K562 (cell line): ENCODE results near the gene HOXB1. TPM values are rescaled to one million over a fixed set of nuclear protein-coding genes. Genes with fewer than 3 reads are reported as not detected.

ENCODE experiments used
- BCOR ChIP-seq: fragments of 450-650 bp; IDR thresholded peaks from 2 replicates; pipeline ENCODE4 v1.6.1; 2016
- JUNB ChIP-seq: fragments of 450-650 bp; formaldehyde crosslinking; conservative IDR thresholded peaks from 2 replicates; pipeline ENCODE4 v1.4.0; 2020; ENCODE audit warnings: mild to moderate bottlenecking
- SFPQ ChIP-seq: fragments of 200-400 bp; formaldehyde crosslinking; IDR thresholded peaks from 2 replicates; pipeline ENCODE4 v1.6.1; 2017; ENCODE audit warnings: mild to moderate bottlenecking, low read depth, low read length, moderate library complexity
- SIX5 ChIP-seq, 2 experiments: IDR thresholded peaks; 2 replicates each; pipeline ENCODE4 v1.6.1; 2011; ENCODE audit warnings: low read length in 2 of 2, borderline replicate concordance in 1 of 2, low read depth in 1 of 2, mild to moderate bottlenecking in 1 of 2, moderate library complexity in 1 of 2; ENCODE audit not compliant: insufficient read depth in 1 of 2
- ZNF318 ChIP-seq, 2 experiments: fragments of 450-650 bp; IDR thresholded peaks; 2 replicates each; pipeline ENCODE4 v1.6.1; 2016; ENCODE audit warnings: mild to moderate bottlenecking in 2 of 2, borderline replicate concordance in 1 of 2, low read depth in 1 of 2, moderate library complexity in 1 of 2
- polyA plus RNA-seq, 8 experiments: library from polyadenylated mRNA; depleted of rRNA in 4 of 8; stranded (reverse) in 5 of 8; unstranded in 3 of 8; fragments of >200 nt; fragmentation: Nextera tagmentation in 2 of 8; fragmentation: Illumina TruSeq in 1 of 8; extraction: Ambion mirVana in 2 of 8; extraction: Trizol in 1 of 8; gene quantifications; 2 replicates each; pipeline versions ENCODE4 v1.2.1 to v1.2.3, GENCODE V29; 2011 to 2014; ENCODE audit warnings: inconsistent platforms in 1 of 8, missing spikeins in 1 of 8
- total RNA-seq, 7 experiments: library from RNA; depleted of rRNA in 6 of 7; stranded (reverse); fragments of >200 nt in 6 of 7; fragmentation: Illumina TruSeq in 2 of 7; extraction: Trizol in 2 of 7; gene quantifications; 2 replicates each; pipeline versions ENCODE4 v1.2.1 to v1.2.3, GENCODE V29; 2011 to 2021; ENCODE audit warnings: low replicate concordance in 1 of 7
- TF ChIP-seq, protein P1 (sequence below), 2 experiments: fragments of 450-650 bp; formaldehyde crosslinking in 1 of 2; IDR thresholded peaks; 2 replicates each; pipeline versions ENCODE4 v1.4.0 to v1.6.1; 2014 to 2020; ENCODE audit warnings: mild to moderate bottlenecking in 2 of 2, borderline replicate concordance in 1 of 2, low read depth in 1 of 2

The HOXB1 gene
- total and polyA plus RNA-seq, 9 of the 15 experiments (the other 6 are each of a cell fraction or from before 2014, with no cell fraction given), result 0.04 TPM; not detected in 8

DNA sequence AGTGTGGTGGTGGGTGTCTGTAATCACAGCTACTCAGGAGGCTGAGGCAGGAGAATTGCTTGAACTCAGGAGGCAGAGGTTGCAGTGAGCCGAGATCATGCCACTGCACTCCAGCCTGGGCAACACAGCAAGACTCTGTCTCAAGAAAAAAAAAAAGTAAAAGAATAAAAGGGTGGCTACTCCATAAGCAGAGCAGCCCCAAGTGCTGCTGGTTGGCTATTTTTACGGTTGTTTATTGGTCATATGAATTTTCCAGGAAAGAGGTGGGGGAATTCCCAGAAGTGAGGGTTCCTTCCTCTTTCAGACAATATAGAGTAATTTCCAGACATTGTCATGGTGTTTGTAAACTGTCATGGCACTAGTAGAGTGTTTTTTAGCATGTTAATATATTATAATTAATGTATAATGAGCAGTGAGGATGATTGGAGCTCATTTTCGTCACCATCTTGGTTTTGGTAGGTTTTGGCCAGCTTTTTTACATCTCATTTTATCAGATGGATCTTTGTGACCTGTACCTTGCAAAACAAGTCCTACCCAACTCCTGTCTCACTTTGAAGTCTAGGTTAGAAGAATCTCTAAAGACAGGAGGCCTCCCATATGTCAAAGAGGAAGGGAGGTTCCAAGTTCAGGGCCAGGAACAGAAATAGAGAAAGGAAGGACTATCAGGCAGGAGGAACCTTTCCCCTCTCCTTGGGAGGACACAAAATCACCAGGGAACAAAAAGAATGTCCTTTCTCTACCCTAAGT lies 39.1 kb downstream of the HOXB1 start (continued):
- TF ChIP-seq, protein P1, sequence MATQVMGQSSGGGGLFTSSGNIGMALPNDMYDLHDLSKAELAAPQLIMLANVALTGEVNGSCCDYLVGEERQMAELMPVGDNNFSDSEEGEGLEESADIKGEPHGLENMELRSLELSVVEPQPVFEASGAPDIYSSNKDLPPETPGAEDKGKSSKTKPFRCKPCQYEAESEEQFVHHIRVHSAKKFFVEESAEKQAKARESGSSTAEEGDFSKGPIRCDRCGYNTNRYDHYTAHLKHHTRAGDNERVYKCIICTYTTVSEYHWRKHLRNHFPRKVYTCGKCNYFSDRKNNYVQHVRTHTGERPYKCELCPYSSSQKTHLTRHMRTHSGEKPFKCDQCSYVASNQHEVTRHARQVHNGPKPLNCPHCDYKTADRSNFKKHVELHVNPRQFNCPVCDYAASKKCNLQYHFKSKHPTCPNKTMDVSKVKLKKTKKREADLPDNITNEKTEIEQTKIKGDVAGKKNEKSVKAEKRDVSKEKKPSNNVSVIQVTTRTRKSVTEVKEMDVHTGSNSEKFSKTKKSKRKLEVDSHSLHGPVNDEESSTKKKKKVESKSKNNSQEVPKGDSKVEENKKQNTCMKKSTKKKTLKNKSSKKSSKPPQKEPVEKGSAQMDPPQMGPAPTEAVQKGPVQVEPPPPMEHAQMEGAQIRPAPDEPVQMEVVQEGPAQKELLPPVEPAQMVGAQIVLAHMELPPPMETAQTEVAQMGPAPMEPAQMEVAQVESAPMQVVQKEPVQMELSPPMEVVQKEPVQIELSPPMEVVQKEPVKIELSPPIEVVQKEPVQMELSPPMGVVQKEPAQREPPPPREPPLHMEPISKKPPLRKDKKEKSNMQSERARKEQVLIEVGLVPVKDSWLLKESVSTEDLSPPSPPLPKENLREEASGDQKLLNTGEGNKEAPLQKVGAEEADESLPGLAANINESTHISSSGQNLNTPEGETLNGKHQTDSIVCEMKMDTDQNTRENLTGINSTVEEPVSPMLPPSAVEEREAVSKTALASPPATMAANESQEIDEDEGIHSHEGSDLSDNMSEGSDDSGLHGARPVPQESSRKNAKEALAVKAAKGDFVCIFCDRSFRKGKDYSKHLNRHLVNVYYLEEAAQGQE (IDR thresholded peaks at IDR 0.05; ENCODE audit: borderline replicate concordance), result 0 out of 2 replicates have a peak, but pooled peaks have one; percentile 1
- TF ChIP-seq, protein P1 (CRISPR knock-in tag; IDR thresholded peaks at IDR 0.05; ENCODE audit: low read depth), result no peak
- TF ChIP-seq JUNB, result no peak
- TF ChIP-seq ZNF318 (IDR thresholded peaks at IDR 0.05; ENCODE audit: borderline replicate concordance in 1 of 2, low read depth in 1 of 2), result no peak
- TF ChIP-seq BCOR, result peak; percentile 92
- TF ChIP-seq SIX5 (IDR thresholded peaks at IDR 0.05; ENCODE audit: borderline replicate concordance in 1 of 2, insufficient read depth in 1 of 2, low read depth in 1 of 2, low read length in 2 of 2), result no peak
- TF ChIP-seq SFPQ, result no peak
